WERI-Rb-1 (cell line): Measurements from ENCODE around the gene CCDC178.
"Not testable (repeated sequence)": the region's sequence is repeated elsewhere in the genome, so short reads cannot be mapped to it uniquely, and the experiment has no call there.

ENCODE experiments used
- DNase-seq: peaks from one replicate; pipeline ENCODE4 v3.0.0-alpha.2; 2020
- H3K27ac ChIP-seq: fragments of 250-450 bp; sonication (Bioruptor Pico); 2 replicates; pipeline ENCODE4 v1.5.1; 2020; ENCODE audit warnings: mild to moderate bottlenecking, moderate library complexity
- H3K27me3 ChIP-seq: fragments of 250-450 bp; sonication (Bioruptor Pico); 2 replicates; pipeline ENCODE4 v1.5.1; 2021; ENCODE audit warnings: mild to moderate bottlenecking, low read depth, moderate library complexity; ENCODE audit not compliant: insufficient read depth, severe bottlenecking
- H3K36me3 ChIP-seq: fragments of 250-450 bp; sonication (Bioruptor Pico); 2 replicates; pipeline ENCODE4 v1.5.1; 2020; ENCODE audit warnings: mild to moderate bottlenecking, moderate library complexity
- H3K4me3 ChIP-seq: 2 replicates; pipeline ENCODE4 v1.5.1; 2011; ENCODE audit warnings: low read depth, mild to moderate bottlenecking, control low read depth, low read length
- H3K9me3 ChIP-seq: fragments of 250-450 bp; sonication (Bioruptor Pico); 2 replicates; pipeline ENCODE4 v1.5.1; 2021; ENCODE audit warnings: mild to moderate bottlenecking, moderate library complexity; ENCODE audit not compliant: severe bottlenecking
- TF ChIP-seq, protein P1 (sequence below): IDR thresholded peaks from 2 replicates; pipeline ENCODE4 v1.5.1; 2011; ENCODE audit warnings: low read depth, mild to moderate bottlenecking, control low read depth, inconsistent platforms, low read length

CCDC178 gene

DNA sequence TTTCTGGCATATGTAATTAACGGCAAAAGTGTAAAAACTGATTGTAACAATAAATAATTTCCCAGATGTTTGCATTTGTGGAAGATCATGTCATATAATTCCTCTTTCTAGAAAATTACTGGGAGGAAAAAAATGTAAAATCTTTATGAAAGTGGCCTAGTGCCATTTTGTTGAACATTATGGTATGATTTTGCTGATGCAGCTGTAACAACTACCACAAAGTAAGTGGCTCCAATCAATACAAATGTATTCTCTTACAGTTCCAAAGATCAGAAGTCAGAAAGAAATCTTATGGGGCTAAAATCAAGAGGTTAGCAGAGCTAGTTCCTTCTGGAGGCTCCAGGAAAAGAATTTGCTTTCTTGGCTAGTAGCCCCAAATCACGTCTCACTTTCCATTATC is 281.4 kb downstream of the CCDC178 start:
- Histone ChIP-seq H3K27me3 (no peaks in the 10 kb centered on the region), H3K9me3 (peaks cover 2% of the 10 kb centered on the region), H3K27ac (no peak overlapping the region), H3K4me3 (no peak overlapping the region), H3K36me3 (no peaks in the 10 kb centered on the region)
- TF ChIP-seq, protein P1, sequence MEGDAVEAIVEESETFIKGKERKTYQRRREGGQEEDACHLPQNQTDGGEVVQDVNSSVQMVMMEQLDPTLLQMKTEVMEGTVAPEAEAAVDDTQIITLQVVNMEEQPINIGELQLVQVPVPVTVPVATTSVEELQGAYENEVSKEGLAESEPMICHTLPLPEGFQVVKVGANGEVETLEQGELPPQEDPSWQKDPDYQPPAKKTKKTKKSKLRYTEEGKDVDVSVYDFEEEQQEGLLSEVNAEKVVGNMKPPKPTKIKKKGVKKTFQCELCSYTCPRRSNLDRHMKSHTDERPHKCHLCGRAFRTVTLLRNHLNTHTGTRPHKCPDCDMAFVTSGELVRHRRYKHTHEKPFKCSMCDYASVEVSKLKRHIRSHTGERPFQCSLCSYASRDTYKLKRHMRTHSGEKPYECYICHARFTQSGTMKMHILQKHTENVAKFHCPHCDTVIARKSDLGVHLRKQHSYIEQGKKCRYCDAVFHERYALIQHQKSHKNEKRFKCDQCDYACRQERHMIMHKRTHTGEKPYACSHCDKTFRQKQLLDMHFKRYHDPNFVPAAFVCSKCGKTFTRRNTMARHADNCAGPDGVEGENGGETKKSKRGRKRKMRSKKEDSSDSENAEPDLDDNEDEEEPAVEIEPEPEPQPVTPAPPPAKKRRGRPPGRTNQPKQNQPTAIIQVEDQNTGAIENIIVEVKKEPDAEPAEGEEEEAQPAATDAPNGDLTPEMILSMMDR, result no peak
- DNase-seq, result no peak

DNA sequence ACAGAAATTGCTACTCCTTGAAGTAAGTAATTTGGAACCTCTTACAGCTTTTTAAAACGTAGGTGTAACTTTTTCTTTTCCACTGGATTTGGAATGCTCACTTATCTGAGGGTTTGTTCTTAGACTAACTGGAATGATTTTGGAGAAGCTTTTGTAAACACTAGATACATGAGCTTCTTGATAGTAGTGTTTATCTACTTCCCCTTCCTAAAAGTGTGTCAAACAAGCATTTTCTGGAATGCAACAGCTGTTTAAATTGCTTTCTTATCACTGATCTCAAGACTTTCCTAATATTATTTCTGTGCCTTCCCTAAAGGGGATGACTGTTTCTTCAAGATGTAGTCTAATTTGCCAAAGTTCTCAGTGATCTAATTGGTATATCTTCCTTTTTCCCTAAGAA is 282.6 kb downstream of the CCDC178 start:
- no peak overlapping the region for H3K27ac ChIP-seq
- H3K4me3 ChIP-seq, result no peak overlapping the region
- no peaks in the 10 kb centered on the region for H3K27me3 ChIP-seq
- TF ChIP-seq, protein P1, result no peak
- DNase-seq, result no peak
- H3K9me3 ChIP-seq, result peaks cover 2% of the 10 kb centered on the region
- H3K36me3 ChIP-seq, result no peaks in the 10 kb centered on the region

DNA sequence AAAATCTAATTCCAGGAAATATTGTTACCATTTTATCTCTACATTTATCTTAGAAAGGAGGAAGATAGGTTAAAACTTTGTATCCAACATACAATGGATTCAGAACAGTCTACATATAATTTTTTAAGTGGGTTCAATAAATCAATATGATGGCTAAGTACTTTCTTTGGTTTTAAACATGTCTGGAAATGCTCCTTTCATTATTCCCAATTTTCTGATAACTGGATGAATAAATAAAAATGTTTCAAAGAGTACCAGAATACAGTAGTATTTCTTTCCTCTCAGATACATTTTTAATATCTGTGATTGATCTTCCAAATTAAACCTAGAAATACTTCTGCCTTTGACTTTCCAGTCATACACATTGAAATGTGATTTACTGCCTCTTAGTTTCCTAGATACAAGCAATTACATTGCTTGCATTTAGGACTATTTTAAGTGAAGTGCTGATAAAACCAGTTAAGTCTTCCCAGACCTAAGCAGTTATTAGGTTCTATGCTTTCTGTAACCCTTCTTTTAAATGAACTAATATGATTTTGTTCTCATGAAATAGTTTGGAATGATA is 283.5 kb downstream of the CCDC178 start:
- DNase-seq, result no peak
- TF ChIP-seq, protein P1, result no peak
- Histone ChIP-seq H3K9me3 (peaks cover 2% of the 10 kb centered on the region), H3K27ac (no peak overlapping the region), H3K27me3 (no peaks in the 10 kb centered on the region), H3K4me3 (no peak overlapping the region), H3K36me3 (no peaks in the 10 kb centered on the region)

DNA sequence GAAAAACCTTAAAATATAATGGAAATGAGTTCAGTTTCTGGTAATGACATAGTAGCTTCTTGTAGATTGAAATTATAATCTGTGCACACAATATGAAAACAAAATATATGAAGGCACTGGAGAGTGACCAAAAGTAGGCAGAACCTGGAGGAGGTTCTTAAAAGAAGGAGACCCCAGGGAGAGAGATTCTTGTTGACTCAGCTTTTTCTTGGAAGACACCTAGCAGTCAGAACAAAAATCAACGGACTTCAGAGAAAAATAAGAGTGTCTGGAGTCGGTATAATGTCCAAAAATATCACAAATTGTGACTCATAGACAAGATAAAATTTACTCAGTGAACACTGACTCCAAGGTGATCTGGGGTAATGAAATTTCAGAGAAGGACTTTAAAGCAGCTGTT is 286.5 kb downstream of the CCDC178 start:
- no peaks in the 10 kb centered on the region for H3K9me3 ChIP-seq
- TF ChIP-seq, protein P1, result no peak
- DNase-seq, result no peak
- no peak overlapping the region for H3K27ac ChIP-seq
- H3K36me3 ChIP-seq, result no peaks in the 10 kb centered on the region
- no peak overlapping the region for H3K4me3 ChIP-seq
- no peaks in the 10 kb centered on the region for H3K27me3 ChIP-seq

DNA sequence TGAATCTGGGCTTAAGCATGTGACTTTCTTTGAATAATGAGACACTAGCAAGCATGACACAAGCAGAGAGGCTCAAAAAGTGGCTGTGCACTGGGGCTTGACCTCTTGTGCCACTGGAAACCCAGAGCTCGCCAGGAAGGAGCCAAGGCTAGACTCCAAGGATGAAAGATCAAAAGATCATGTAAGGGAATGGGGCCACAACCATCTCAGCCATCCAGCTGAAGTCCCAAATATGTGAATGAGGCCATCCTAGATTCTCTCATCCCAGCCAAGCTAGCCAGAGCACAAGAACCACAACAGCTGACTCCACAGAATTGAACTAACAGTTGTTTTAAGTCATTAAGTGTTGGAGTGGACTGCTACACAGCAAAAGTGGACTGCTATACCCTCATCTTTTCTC is 288.1 kb downstream of the CCDC178 start:
- H3K9me3 ChIP-seq, result peaks cover 2% of the 10 kb centered on the region
- TF ChIP-seq, protein P1, result no peak
- DNase-seq, result no peak
- H3K4me3 ChIP-seq, result no peak overlapping the region
- no peaks in the 10 kb centered on the region for H3K36me3 ChIP-seq
- no peak overlapping the region for H3K27ac ChIP-seq
- H3K27me3 ChIP-seq, result no peaks in the 10 kb centered on the region

DNA sequence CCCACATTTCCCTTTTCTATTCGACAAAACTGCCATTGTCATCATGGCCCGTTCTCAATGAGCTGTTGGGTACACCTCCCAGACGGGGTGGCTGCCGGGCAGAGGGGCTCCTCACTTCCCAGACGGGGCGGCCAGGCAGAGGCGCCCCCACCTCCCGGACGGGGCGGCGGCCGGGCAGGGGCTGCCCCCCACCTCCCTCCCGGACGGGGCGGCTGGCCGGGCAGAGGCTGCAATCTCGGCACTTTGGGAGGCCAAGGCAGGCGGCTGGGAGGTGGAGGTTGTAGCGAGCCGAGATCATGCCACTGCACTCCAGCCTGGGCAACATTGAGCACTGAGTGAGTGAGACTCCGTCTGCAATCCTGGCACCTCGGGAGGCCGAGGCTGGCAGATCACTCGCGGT is 292.7 kb downstream of the CCDC178 start:
- H3K4me3 ChIP-seq, H3K27ac ChIP-seq, DNase-seq, H3K27me3 ChIP-seq, H3K9me3 ChIP-seq, H3K36me3 ChIP-seq: not testable (repeated sequence)
